ENCODE measurements around the gene ACSS1. TPM values are rescaled to one million over a fixed set of nuclear protein-coding genes. Genes with fewer than 3 reads are reported as not detected.

The ACSS1 gene
- total RNA-seq, 1 experiment from 2014 or later = 12.8 TPM

DNA sequence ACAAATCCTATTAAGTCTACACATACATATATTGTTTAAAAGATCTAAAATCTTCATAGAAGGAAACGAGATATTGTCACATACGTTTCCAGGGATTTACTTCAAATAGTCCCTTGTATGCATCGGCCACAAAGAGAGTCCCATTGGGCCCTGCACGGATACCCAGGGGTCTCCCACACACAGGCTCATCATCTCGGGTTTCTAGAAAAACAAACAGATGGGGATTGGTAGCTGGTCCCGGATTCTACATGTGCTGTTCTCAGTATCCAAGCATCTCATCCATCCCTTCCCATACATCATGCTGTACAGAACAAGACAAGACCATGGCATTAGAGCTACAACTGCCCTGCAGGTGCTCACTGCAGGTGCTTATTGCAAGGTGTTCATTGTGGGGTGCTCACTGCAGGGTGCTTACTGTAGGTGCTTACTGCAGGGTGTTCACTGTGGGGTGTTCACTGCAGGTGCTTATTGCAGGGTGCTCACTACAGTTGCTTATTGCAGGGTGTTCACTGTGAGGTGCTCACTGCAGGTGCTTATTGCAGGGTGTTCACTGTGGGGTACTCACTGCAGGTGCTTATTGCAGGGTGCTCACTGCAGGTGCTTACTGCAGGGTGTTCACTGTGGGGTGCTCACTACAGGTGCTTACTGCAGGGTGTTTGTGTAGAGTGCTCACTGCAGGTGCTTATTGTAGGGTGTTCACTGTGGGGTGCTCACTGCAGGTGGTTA lies 86.4 kb downstream of the ACSS1 start:
- Histone ChIP-seq H4K20me1 (ENCODE audit: insufficient read depth) (no peaks in the 10 kb centered on the region), H3K9me3 (ENCODE audit: insufficient read depth, low read depth) (0 out of 2 replicates have a peak, but pooled peaks cover 5% of the 10 kb centered on the region), H3F3A (ENCODE audit: insufficient read depth, low read depth) (no peaks in the 10 kb centered on the region), H3K36me3 (ENCODE audit: low read depth) (peaks cover 28% of the 10 kb centered on the region), H3K4me2 (no peak overlapping the region), H3K79me2 (ENCODE audit: low read depth) (no peaks in the 10 kb centered on the region), H3K9me2 (ENCODE audit: insufficient read depth) (no peaks in the 10 kb centered on the region), H3K4me1 (replicated peaks; ENCODE audit: insufficient read depth) (no peaks in the 10 kb centered on the region), H3K27me3 (ENCODE audit: insufficient read depth, low read depth) (no peaks in the 10 kb centered on the region), H2AFZ (no peak overlapping the region), H3K4me3 (no peak overlapping the region), H3K27ac (no peak overlapping the region)
- ChIA-PET CTCF (no interaction called here), POLR2A (ENCODE audit: unreplicated experiment) (no interaction called here)
- TF ChIP-seq, protein P1, sequence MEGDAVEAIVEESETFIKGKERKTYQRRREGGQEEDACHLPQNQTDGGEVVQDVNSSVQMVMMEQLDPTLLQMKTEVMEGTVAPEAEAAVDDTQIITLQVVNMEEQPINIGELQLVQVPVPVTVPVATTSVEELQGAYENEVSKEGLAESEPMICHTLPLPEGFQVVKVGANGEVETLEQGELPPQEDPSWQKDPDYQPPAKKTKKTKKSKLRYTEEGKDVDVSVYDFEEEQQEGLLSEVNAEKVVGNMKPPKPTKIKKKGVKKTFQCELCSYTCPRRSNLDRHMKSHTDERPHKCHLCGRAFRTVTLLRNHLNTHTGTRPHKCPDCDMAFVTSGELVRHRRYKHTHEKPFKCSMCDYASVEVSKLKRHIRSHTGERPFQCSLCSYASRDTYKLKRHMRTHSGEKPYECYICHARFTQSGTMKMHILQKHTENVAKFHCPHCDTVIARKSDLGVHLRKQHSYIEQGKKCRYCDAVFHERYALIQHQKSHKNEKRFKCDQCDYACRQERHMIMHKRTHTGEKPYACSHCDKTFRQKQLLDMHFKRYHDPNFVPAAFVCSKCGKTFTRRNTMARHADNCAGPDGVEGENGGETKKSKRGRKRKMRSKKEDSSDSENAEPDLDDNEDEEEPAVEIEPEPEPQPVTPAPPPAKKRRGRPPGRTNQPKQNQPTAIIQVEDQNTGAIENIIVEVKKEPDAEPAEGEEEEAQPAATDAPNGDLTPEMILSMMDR (conservative IDR thresholded peaks at IDR 0.05) = no peak
- TF ChIP-seq EZH2 (IDR thresholded peaks at IDR 0.05; ENCODE audit: low read depth) = no peak
- intact Hi-C loops (cut with micrococcal nuclease; ENCODE audit: unreplicated experiment) = no loop called here
- BruUV-seq (replicated peaks) = no TSS peak
- no peak for DNase-seq

DNA sequence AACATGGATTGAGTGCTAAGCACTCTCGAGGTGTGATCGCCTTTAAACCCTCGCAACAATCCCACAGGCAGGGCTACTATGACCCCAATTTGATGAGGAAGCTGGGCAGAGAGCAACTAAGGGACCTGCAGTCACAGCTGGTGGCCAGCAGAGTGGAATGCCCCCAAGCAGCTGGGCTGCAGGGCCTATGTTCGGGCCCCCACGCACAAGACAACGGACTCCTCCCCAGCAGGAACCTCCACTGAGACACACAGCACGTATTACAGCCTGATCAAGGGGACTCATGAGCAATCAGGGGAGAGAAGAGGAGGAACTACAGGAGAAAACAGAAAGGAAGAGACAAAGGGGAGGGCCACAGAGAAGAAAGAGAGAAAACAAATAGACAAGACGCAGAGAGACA lies 87.2 kb downstream of the ACSS1 start:
- H3K9me2 ChIP-seq (ENCODE audit: insufficient read depth) = no peaks in the 10 kb centered on the region
- H3K36me3 ChIP-seq (ENCODE audit: low read depth) = peaks cover 25% of the 10 kb centered on the region
- no TSS peak for BruUV-seq (replicated peaks)
- no peak overlapping the region for H3K4me2 ChIP-seq
- intact Hi-C loops (cut with micrococcal nuclease; ENCODE audit: unreplicated experiment) = no loop called here
- CTCF ChIA-PET = no interaction called here
- POLR2A ChIA-PET (ENCODE audit: unreplicated experiment) = no interaction called here
- no peak for TF ChIP-seq EZH2 (IDR thresholded peaks at IDR 0.05; ENCODE audit: low read depth)
- H3K4me1 ChIP-seq (replicated peaks; ENCODE audit: insufficient read depth) = no peaks in the 10 kb centered on the region
- H3K4me3 ChIP-seq = no peak overlapping the region
- DNase-seq = no peak
- H3K9me3 ChIP-seq (ENCODE audit: insufficient read depth, low read depth) = no peaks in the 10 kb centered on the region
- H3K27me3 ChIP-seq (ENCODE audit: insufficient read depth, low read depth) = no peaks in the 10 kb centered on the region
- no peaks in the 10 kb centered on the region for H4K20me1 ChIP-seq (ENCODE audit: insufficient read depth)
- no peak overlapping the region for H2AFZ ChIP-seq
- no peak overlapping the region for H3K27ac ChIP-seq
- H3F3A ChIP-seq (ENCODE audit: insufficient read depth, low read depth) = no peaks in the 10 kb centered on the region
- H3K79me2 ChIP-seq (ENCODE audit: low read depth) = no peaks in the 10 kb centered on the region

DNA sequence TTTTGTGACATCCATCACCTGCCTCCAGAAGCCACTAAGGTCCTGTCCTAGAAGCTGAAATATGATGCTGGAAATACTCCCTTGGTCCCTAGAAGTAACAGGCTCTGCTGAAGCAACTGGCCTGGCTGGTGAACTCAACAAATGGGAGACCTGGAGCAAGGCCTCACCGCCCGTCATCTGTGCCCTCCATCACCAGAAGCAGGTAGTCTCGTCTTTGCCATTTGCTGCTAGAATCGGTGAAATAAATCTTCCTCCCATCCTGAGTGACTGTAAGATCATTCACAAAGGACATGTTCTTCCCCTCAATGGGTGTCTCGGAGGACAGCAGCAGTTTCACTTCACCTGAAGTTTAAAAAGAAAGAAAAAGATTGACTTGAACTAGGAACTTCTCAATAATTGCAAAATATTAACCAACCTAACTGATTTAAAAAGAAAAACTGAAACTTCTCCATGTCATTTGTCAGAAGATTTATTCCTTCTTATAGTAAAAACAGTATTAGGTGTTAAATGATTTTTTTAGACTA lies 87.8 kb downstream of the ACSS1 start:
- no peak for TF ChIP-seq EZH2 (IDR thresholded peaks at IDR 0.05; ENCODE audit: low read depth)
- TF ChIP-seq, protein P1 (conservative IDR thresholded peaks at IDR 0.05) = no peak
- no peak overlapping the region for H3K4me3 ChIP-seq
- no peaks in the 10 kb centered on the region for H4K20me1 ChIP-seq (ENCODE audit: insufficient read depth)
- no peak overlapping the region for H3K27ac ChIP-seq
- ChIA-PET CTCF (no interaction called here), POLR2A (ENCODE audit: unreplicated experiment) (no interaction called here)
- no peak overlapping the region for H2AFZ ChIP-seq
- no peaks in the 10 kb centered on the region for H3K4me1 ChIP-seq (replicated peaks; ENCODE audit: insufficient read depth)
- H3K9me3 ChIP-seq (ENCODE audit: insufficient read depth, low read depth) = no peaks in the 10 kb centered on the region
- peaks cover 25% of the 10 kb centered on the region for H3K36me3 ChIP-seq (ENCODE audit: low read depth)
- no peaks in the 10 kb centered on the region for H3F3A ChIP-seq (ENCODE audit: insufficient read depth, low read depth)
- H3K79me2 ChIP-seq (ENCODE audit: low read depth) = no peaks in the 10 kb centered on the region
- intact Hi-C loops (cut with micrococcal nuclease; ENCODE audit: unreplicated experiment) = no loop called here
- no peaks in the 10 kb centered on the region for H3K27me3 ChIP-seq (ENCODE audit: insufficient read depth, low read depth)
- BruUV-seq (replicated peaks) = no TSS peak
- no peak for DNase-seq
- no peaks in the 10 kb centered on the region for H3K9me2 ChIP-seq (ENCODE audit: insufficient read depth)
- no peak overlapping the region for H3K4me2 ChIP-seq
